GM21786 (cell line): Measurements from ENCODE around the gene FERMT2.

ENCODE experiments used
- ATAC-seq: cut with Tn5 transposase; IDR thresholded peaks from one replicate; pipeline ENCODE4 v1.9.1; 2021; ENCODE audit not compliant: unreplicated experiment

The FERMT2 gene

GRCh38 chr14:52829527-52830185 is 121.2 kb downstream of the FERMT2 start:
- ATAC-seq = no peak

GRCh38 chr14:52827426-52827825 is 123.4 kb downstream of the FERMT2 start:
- ATAC-seq = no peak

DNA sequence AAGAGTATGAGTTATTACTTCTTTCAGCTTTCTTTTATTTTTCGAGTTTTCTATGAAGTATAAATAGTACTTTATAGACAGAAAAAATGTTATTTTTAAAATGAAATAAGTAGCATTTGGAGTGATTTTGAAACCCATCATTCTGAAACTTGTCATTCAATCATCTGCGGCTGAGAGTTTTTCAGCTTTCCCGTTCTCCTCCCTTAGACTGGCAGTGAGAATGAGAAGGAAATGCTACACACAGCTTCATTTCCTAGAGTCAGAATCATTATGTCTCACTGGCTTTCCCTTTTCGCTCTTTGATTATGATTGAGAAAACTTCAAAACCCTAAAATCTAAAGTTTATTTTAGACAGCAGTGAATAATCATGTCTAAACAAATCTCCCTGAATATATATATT is 125.8 kb downstream of the FERMT2 start:
- no peak for ATAC-seq

- no peak for ATAC-seq
Measured at GRCh38 chr14:52824462-52824861, 126.4 kb downstream of the FERMT2 start.

GRCh38 chr14:52821805-52822250 is 129.0 kb downstream of the FERMT2 start:
- no peak for ATAC-seq

GRCh38 chr14:52808101-52808500 is 142.7 kb downstream of the FERMT2 start:
- ATAC-seq = no peak
